ENCODE data around the gene MED27. TPM values are rescaled to one million over a fixed set of nuclear protein-coding genes. Genes with fewer than 3 reads are reported as not detected.
A peak's percentile ranks its signal among the peaks of the same experiment; 100 is the strongest.

Gene MED27
- total and polyA plus RNA-seq, 7 donors: 11.9 to 19.7 (median 15.6) TPM

GRCh38 chr9:131954299-131954698 lies 125.4 kb downstream of the MED27 start:
- H3K9me3 ChIP-seq: no peaks in the 10 kb centered on the region
- no peak for DNase-seq
- 93 to 95% methylated on average over 1 of the region's 1 CpG for WGBS, 2 donors
- no peak overlapping the region for H3K27ac ChIP-seq
- no peaks in the 10 kb centered on the region for H3K36me3 ChIP-seq
- TF ChIP-seq POLR2AphosphoS5 (IDR thresholded peaks at IDR 0.05): no peak
- TF ChIP-seq CTCF (IDR thresholded peaks at IDR 0.05): no peak
- no peak for TF ChIP-seq EP300 (IDR thresholded peaks at IDR 0.05)
- TF ChIP-seq POLR2A (IDR thresholded peaks at IDR 0.05): no peak
- intact Hi-C loops (cut with DNase I): no loop called here
- H3K27me3 ChIP-seq: no peaks in the 10 kb centered on the region
- no peak overlapping the region for H3K4me3 ChIP-seq
- H3K4me1 ChIP-seq: peaks cover 0 to 11% (median 0%) of the 10 kb centered on the region in 4 donors

GRCh38 chr9:131951905-131952304 lies 127.8 kb downstream of the MED27 start:
- no peak for TF ChIP-seq POLR2A (IDR thresholded peaks at IDR 0.05)
- TF ChIP-seq EP300 (IDR thresholded peaks at IDR 0.05): no peak
- TF ChIP-seq POLR2AphosphoS5 (IDR thresholded peaks at IDR 0.05): no peak
- TF ChIP-seq CTCF (IDR thresholded peaks at IDR 0.05): no peak
- H3K9me3 ChIP-seq: no peaks in the 10 kb centered on the region
- H3K4me1 ChIP-seq: peaks cover 0 to 11% (median 0%) of the 10 kb centered on the region in 4 donors
- H3K27me3 ChIP-seq: no peaks in the 10 kb centered on the region
- H3K4me3 ChIP-seq: no peak overlapping the region
- H3K36me3 ChIP-seq: no peaks in the 10 kb centered on the region
- 81 to 90% methylated on average over 5 of the region's 5 CpGs for WGBS, 2 donors
- no peak for DNase-seq
- peak overlapping the region in 1 of 4 donors; percentile 24 for H3K27ac ChIP-seq
- intact Hi-C loops (cut with DNase I): no loop called here

- peaks cover 0 to 11% (median 0%) of the 10 kb centered on the region in 4 donors for H3K4me1 ChIP-seq
- H3K27ac ChIP-seq: no peak overlapping the region
- WGBS, 2 donors: 95% methylated on average over 3 of the region's 3 CpGs
These were observed 128.5 kb downstream of the MED27 start for GRCh38 chr9:131951155-131951554.

GRCh38 chr9:131950487-131950886 lies 129.2 kb downstream of the MED27 start:
- H3K9me3 ChIP-seq: no peaks in the 10 kb centered on the region
- H3K36me3 ChIP-seq: no peaks in the 10 kb centered on the region
- no peaks in the 10 kb centered on the region for H3K27me3 ChIP-seq
- no peak for DNase-seq
- H3K4me1 ChIP-seq: peaks cover 0 to 11% (median 0%) of the 10 kb centered on the region in 4 donors
- H3K4me3 ChIP-seq: no peak overlapping the region
- no peak for TF ChIP-seq CTCF (IDR thresholded peaks at IDR 0.05)
- no peak for TF ChIP-seq POLR2A (IDR thresholded peaks at IDR 0.05)
- no peak for TF ChIP-seq POLR2AphosphoS5 (IDR thresholded peaks at IDR 0.05)
- TF ChIP-seq EP300 (IDR thresholded peaks at IDR 0.05): no peak
- no peak overlapping the region for H3K27ac ChIP-seq
- intact Hi-C loops (cut with DNase I): no loop called here
- 81 to 84% methylated on average over 9 of the region's 9 CpGs for WGBS, 2 donors

More at GRCh38 chr9:131951155-131951554, 128.5 kb downstream of the MED27 start:
- TF ChIP-seq POLR2A (IDR thresholded peaks at IDR 0.05) (no peak), CTCF (IDR thresholded peaks at IDR 0.05) (no peak), EP300 (IDR thresholded peaks at IDR 0.05) (no peak), POLR2AphosphoS5 (IDR thresholded peaks at IDR 0.05) (no peak)
- no peaks in the 10 kb centered on the region for H3K27me3 ChIP-seq
- no peak overlapping the region for H3K4me3 ChIP-seq
- no peaks in the 10 kb centered on the region for H3K9me3 ChIP-seq
- H3K36me3 ChIP-seq: no peaks in the 10 kb centered on the region
- no peak for DNase-seq
- intact Hi-C loops (cut with DNase I): no loop called here

GRCh38 chr9:131946180-131946579 lies 133.5 kb downstream of the MED27 start:
- DNase-seq: no peak
- no peak overlapping the region for H3K4me3 ChIP-seq
- intact Hi-C loops (cut with DNase I): no loop called here
- no peaks in the 10 kb centered on the region for H3K4me1 ChIP-seq
- no peak overlapping the region for H3K27ac ChIP-seq
- H3K9me3 ChIP-seq: no peaks in the 10 kb centered on the region
- WGBS, 2 donors: 93% methylated on average over 2 of the region's 2 CpGs
- no peak for TF ChIP-seq CTCF (IDR thresholded peaks at IDR 0.05)
- no peak for TF ChIP-seq POLR2AphosphoS5 (IDR thresholded peaks at IDR 0.05)
- TF ChIP-seq POLR2A (IDR thresholded peaks at IDR 0.05): no peak
- no peak for TF ChIP-seq EP300 (IDR thresholded peaks at IDR 0.05)
- H3K27me3 ChIP-seq: no peaks in the 10 kb centered on the region
- H3K36me3 ChIP-seq: no peaks in the 10 kb centered on the region

Measured in sigmoid colon (tissue), 7 donors.